AG09309 (cell line): ENCODE measurements around the gene PLSCR4.
A peak's percentile ranks its signal among the peaks of the same experiment; 100 is the strongest.

ENCODE experiments used
- DNase-seq: peaks from one replicate; pipeline ENCODE4 v3.0.0-alpha.2; 2010; ENCODE audit warnings: low read depth
- H3K4me3 ChIP-seq: 2 replicates; pipeline ENCODE4 v1.5.1; 2011; ENCODE audit warnings: mild to moderate bottlenecking, low read depth, low read length, moderate library complexity; ENCODE audit not compliant: control insufficient read depth
- TF ChIP-seq, protein P1 (sequence below): IDR thresholded peaks from 2 replicates; pipeline ENCODE4 v1.5.1; 2011; ENCODE audit warnings: mild to moderate bottlenecking, low read depth, low read length, inconsistent platforms; ENCODE audit not compliant: insufficient read depth, control insufficient read depth; ENCODE audit errors: missing control alignments

PLSCR4 gene

GRCh38 chr3:146164506-146164905 lies 86.4 kb downstream of the PLSCR4 start:
- H3K4me3 ChIP-seq: no peak overlapping the region
- DNase-seq: no peak

DNA sequence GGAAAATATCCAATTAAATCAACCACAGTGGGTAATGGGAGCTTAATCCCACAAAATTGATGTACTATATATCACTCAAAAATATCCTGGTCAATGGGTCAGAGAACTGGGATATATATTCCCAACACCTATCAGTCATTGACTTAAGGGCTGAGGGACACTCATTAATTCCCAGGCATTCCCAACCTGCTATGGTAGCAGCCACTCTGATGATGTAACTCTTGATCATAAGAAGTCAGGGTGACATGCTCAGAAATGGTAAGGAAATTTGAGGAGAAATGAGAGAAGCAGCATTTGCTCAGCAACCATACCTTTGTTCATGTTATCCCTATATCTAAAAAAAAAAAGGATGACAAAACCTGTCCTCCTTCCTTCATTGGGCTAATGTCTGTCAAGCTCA lies 86.8 kb downstream of the PLSCR4 start:
- DNase-seq: no peak
- H3K4me3 ChIP-seq: no peak overlapping the region
- TF ChIP-seq, protein P1, sequence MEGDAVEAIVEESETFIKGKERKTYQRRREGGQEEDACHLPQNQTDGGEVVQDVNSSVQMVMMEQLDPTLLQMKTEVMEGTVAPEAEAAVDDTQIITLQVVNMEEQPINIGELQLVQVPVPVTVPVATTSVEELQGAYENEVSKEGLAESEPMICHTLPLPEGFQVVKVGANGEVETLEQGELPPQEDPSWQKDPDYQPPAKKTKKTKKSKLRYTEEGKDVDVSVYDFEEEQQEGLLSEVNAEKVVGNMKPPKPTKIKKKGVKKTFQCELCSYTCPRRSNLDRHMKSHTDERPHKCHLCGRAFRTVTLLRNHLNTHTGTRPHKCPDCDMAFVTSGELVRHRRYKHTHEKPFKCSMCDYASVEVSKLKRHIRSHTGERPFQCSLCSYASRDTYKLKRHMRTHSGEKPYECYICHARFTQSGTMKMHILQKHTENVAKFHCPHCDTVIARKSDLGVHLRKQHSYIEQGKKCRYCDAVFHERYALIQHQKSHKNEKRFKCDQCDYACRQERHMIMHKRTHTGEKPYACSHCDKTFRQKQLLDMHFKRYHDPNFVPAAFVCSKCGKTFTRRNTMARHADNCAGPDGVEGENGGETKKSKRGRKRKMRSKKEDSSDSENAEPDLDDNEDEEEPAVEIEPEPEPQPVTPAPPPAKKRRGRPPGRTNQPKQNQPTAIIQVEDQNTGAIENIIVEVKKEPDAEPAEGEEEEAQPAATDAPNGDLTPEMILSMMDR: no peak

More at GRCh38 chr3:146164506-146164905, 86.4 kb downstream of the PLSCR4 start:
- TF ChIP-seq, protein P1: no peak

DNA sequence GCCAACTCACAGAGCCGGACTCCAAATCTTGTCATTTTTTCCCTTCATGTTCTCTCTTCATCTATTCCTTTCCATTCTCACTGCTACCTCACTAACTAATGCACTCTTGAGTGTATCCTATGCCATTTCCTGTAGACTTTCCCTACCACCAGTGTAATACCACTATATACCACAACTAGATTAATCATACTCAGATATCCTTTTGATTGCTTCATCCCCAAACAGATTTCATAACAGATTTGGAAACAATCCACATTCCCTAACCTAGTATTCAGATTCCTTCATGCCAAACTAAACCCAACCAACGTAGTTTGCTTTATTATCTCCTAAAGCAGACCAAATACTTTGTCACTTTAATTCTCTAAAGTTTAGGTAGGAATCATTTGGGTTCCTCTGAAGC lies 87.3 kb downstream of the PLSCR4 start:
- DNase-seq: peak; percentile 96
- TF ChIP-seq, protein P1: no peak
- no peak overlapping the region for H3K4me3 ChIP-seq

- no peak overlapping the region for H3K4me3 ChIP-seq
- TF ChIP-seq, protein P1: no peak
- DNase-seq: no peak
These were observed 88.3 kb downstream of the PLSCR4 start for GRCh38 chr3:146162561-146162960.

GRCh38 chr3:146161663-146162002 lies 89.3 kb downstream of the PLSCR4 start:
- DNase-seq: no peak
- H3K4me3 ChIP-seq: peak overlapping the region; percentile 70
- TF ChIP-seq, protein P1: no peak

DNA sequence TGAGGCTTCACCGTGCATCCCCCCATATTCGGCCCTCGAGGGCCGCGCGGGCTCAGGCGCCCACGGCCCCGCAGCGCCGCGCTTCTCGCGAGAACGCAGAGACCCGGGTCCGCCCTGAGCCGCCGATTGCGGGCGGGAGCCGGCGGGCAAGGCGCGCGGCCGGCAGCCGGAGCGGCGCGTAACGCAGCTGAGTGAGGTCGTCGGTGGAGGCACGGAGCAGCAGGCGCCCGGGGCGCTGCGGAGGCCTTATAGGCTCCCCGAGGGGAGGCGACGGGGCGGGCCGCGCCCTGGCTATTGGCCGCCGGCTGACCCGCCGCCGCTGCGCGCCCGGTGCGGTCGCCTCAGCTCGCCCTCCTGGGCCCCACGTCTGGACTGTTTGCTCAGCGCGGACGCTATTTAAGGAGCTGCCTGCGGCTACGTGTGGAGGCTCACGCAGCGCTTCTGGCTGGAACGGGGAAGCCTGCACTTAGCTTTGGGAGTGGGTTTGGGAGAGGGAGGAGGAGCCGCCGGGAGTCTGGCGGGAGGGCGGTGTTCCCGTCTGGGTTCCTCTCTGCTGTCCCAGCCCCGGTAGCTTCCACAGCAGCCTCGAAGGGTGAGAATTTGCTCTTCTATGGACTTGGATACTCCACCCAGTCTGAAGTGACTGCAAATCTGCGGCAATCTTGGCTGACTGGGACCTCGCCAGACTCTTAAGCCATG lies 89.8 kb downstream of the PLSCR4 start, which contains the start of gene PLOD2:
TSS of gene PLOD2 (minus strand) at position 221 of the 699 bp plus-strand sequence. CDS start at position 26, 195 bp downstream.
- peak; percentile 75 for DNase-seq
- peak within 1 kb of the TSS; percentile 70 for H3K4me3 ChIP-seq
- TF ChIP-seq, protein P1: no peak
